HepG2 (cell line): ENCODE measurements around the gene PPP1R27. TPM values are rescaled to one million over a fixed set of nuclear protein-coding genes. Genes with fewer than 3 reads are reported as not detected.

Experiments
- ATF3 ChIP-seq: sonication (generic); formaldehyde crosslinking; IDR thresholded peaks from 2 replicates; pipeline ENCODE4 v1.4.0; 2020; ENCODE audit warnings: missing genetic modification reagents
- ATF5 ChIP-seq: sonication (generic); formaldehyde crosslinking; IDR thresholded peaks from 2 replicates; pipeline ENCODE4 v1.4.0; 2020; ENCODE audit warnings: mild to moderate bottlenecking, low read depth, missing genetic modification reagents
- BRD4 ChIP-seq: sonication (generic); formaldehyde crosslinking; IDR thresholded peaks from 2 replicates; pipeline ENCODE4 v1.4.0; 2020; ENCODE audit warnings: missing genetic modification reagents
- CCAR2 ChIP-seq: fragments of 200-400 bp; formaldehyde crosslinking; optimal IDR thresholded peaks from 2 replicates; pipeline ENCODE3; 2018; ENCODE audit warnings: low read depth, mild to moderate bottlenecking, low read length, moderate library complexity
- HOXD1 ChIP-seq: sonication (generic); formaldehyde crosslinking; IDR thresholded peaks from 2 replicates; pipeline ENCODE4 v1.5.0; 2020; ENCODE audit warnings: missing genetic modification reagents
- MXD3 ChIP-seq: IDR thresholded peaks from 2 replicates; pipeline ENCODE4 v1.6.1; 2016; ENCODE audit warnings: mild to moderate bottlenecking, missing biosample characterization, missing genetic modification reagents
- PATZ1 ChIP-seq: sonication (generic); formaldehyde crosslinking; IDR thresholded peaks from 2 replicates; pipeline ENCODE4 v1.4.0; 2020; ENCODE audit warnings: missing genetic modification reagents
- RELA ChIP-seq: sonication (generic); formaldehyde crosslinking; IDR thresholded peaks from 2 replicates; pipeline ENCODE4 v1.4.0; 2020; ENCODE audit warnings: missing genetic modification reagents
- SRSF4 ChIP-seq: fragments of 200-400 bp; formaldehyde crosslinking; IDR thresholded peaks from one replicate; pipeline ENCODE4 v1.6.1; 2018; ENCODE audit warnings: mild to moderate bottlenecking, low read depth, low read length, moderate library complexity; ENCODE audit not compliant: poor library complexity, severe bottlenecking
- THAP7 ChIP-seq: sonication (generic); formaldehyde crosslinking; IDR thresholded peaks from 2 replicates; pipeline ENCODE4 v1.8.1; 2023; ENCODE audit warnings: mild to moderate bottlenecking, missing genetic modification reagents
- UBTF ChIP-seq: sonication (generic); formaldehyde crosslinking; IDR thresholded peaks from 2 replicates; pipeline ENCODE4 v1.4.0; 2020; ENCODE audit warnings: mild to moderate bottlenecking, missing genetic modification reagents
- USF2 ChIP-seq, 2 experiments: sonication (generic) in 1 of 2; formaldehyde crosslinking in 1 of 2; IDR thresholded peaks; 2 replicates each; pipeline versions ENCODE4 v1.5.1 to v1.6.1; 2011 to 2020; ENCODE audit warnings: borderline replicate concordance in 1 of 2, low read depth in 1 of 2, low read length in 1 of 2, mild to moderate bottlenecking in 1 of 2, missing genetic modification reagents in 1 of 2, moderate library complexity in 1 of 2
- ZNF274 ChIP-seq: sonication (generic); formaldehyde crosslinking; IDR thresholded peaks from 2 replicates; pipeline ENCODE4 v1.5.1; 2020; ENCODE audit warnings: mild to moderate bottlenecking, missing genetic modification reagents
- ZNF672 ChIP-seq: sonication (generic); formaldehyde crosslinking; IDR thresholded peaks from 2 replicates; pipeline ENCODE4 v1.8.1; 2022; ENCODE audit warnings: missing genetic modification reagents
- ZNF746 ChIP-seq: sonication (generic); formaldehyde crosslinking; IDR thresholded peaks from 2 replicates; pipeline ENCODE4 v1.8.0; 2022; ENCODE audit warnings: mild to moderate bottlenecking, missing genetic modification reagents
- ZNF792 ChIP-seq: IDR thresholded peaks from 2 replicates; pipeline ENCODE4 v1.6.1; 2016
- polyA plus RNA-seq, 8 experiments: library from polyadenylated mRNA; depleted of rRNA in 3 of 8; stranded (reverse) in 7 of 8; unstranded in 1 of 8; fragments of >200 nt; fragmentation: Illumina TruSeq in 4 of 8; extraction: Trizol in 4 of 8; gene quantifications; 2 replicates each; pipeline versions ENCODE4 v1.2.1 to v1.2.3, GENCODE V29; 2011 to 2016; ENCODE audit warnings: low read depth in 4 of 8, missing spikeins in 1 of 8, mixed read lengths in 1 of 8; ENCODE audit not compliant: insufficient read depth in 1 of 8
- total RNA-seq, 5 experiments: library from RNA; depleted of rRNA; stranded (reverse); fragments of >200 nt; fragmentation: Illumina TruSeq; extraction: Trizol; gene quantifications; 2 replicates each; pipeline ENCODE4 v1.2.3, GENCODE V29; 2016; ENCODE audit warnings: low read depth in 1 of 5

PPP1R27 gene
- total and polyA plus RNA-seq, 2 of the 13 experiments (the other 11 are each of a cell fraction or from before 2014, with no cell fraction given): 0.17 to 1.00 TPM

GRCh38 chr17:81859906-81860755, 25.3 kb upstream of the PPP1R27 start, which contains the start of gene P4HB (continued):
- no peak; the same call in 1 of the 2 replicates for TF ChIP-seq ZNF274 (CRISPR knock-in tag)
- no peak for TF ChIP-seq USF2 (IDR thresholded peaks at IDR 0.05; ENCODE audit: low read depth, low read length)
- TF ChIP-seq USF2 (CRISPR knock-in tag; IDR thresholded peaks at IDR 0.05; ENCODE audit: borderline replicate concordance): no peak; the same call in 1 of the 2 replicates
- TF ChIP-seq ZNF746: 0 out of 2 replicates have a peak, but pooled peaks have one; percentile 19
- TF ChIP-seq HOXD1 (CRISPR knock-in tag): 0 out of 2 replicates have a peak, but pooled peaks have one; percentile 27
- no peak for TF ChIP-seq THAP7 (CRISPR knock-in tag)
- peak; percentile 78; the same call in 1 of the 2 replicates for TF ChIP-seq ATF5 (CRISPR knock-in tag)
- TF ChIP-seq UBTF (CRISPR knock-in tag): no peak; the same call in 1 of the 2 replicates
- peak; percentile 59; the same call in 1 of the 2 replicates for TF ChIP-seq ATF3 (CRISPR knock-in tag)
- TF ChIP-seq PATZ1 (CRISPR knock-in tag): peak; percentile 53; the same call in 1 of the 2 replicates
- no peak for TF ChIP-seq CCAR2
- TF ChIP-seq ZNF672 (CRISPR knock-in tag): no peak
- TF ChIP-seq BRD4 (CRISPR knock-in tag): 0 out of 2 replicates have a peak, but pooled peaks have one; percentile 37
- TF ChIP-seq RELA: 0 out of 2 replicates have a peak, but pooled peaks have one; percentile 21
- no peak for TF ChIP-seq SRSF4
- TF ChIP-seq MXD3: peak; percentile 22
- peak; percentile 25; the same call in 1 of the 2 replicates for TF ChIP-seq ZNF792 (CRISPR knock-in tag)
